Aortic smooth muscle cell (primary cell): Measurements from ENCODE around the gene UTP14C. TPM values are rescaled to one million over a fixed set of nuclear protein-coding genes. Genes with fewer than 3 reads are reported as not detected.

Experiments
- total RNA-seq: library from RNA; depleted of rRNA; stranded (reverse); fragments of >200 nt; gene quantifications from 2 replicates; pipeline ENCODE4 v1.2.3, GENCODE V29; 2014

UTP14C gene, protein sequence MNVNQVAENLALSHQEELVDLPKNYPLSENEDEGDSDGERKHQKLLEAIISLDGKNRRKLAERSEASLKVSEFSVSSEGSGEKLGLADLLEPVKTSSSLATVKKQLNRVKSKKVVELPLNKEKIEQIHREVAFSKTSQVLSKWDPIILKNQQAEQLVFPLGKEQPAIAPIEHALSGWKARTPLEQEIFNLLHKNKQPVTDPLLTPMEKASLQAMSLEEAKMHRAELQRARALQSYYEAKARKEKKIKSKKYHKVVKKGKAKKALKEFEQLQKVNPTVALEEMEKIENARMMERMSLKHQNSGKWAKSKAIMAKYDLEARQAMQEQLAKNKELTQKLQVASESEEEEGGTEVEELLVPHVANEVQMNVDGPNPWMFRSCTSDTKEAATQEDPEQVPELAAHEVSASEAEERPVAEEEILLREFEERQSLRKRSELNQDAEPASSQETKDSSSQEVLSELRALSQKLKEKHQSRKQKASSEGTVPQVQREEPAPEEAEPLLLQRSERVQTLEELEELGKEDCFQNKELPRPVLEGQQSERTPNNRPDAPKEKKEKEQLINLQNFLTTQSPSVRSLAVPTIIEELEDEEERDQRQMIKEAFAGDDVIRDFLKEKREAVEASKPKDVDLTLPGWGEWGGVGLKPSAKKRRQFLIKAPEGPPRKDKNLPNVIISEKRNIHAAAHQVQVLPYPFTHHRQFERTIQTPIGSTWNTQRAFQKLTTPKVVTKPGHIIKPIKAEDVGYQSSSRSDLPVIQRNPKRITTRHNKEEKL
- total RNA-seq, result 15.5 and 16.2 TPM in 2 replicates

DNA sequence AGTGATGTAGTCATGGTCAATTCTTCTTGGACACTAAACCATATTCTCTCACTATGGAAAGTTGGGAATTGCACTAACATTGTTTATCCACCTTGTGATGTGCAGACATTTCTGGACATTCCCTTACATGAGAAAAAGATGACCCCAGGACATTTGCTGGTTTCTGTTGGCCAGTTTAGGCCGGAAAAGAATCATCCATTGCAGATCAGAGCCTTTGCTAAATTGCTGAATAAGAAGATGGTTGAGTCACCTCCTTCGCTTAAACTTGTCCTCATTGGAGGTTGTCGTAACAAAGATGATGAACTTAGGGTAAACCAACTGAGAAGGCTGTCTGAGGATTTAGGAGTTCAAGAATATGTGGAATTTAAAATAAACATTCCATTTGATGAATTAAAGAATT is at the start of gene UTP14C:
Gene UTP14C, plus strand, starts transcription at position 211 of the 400 bp plus-strand sequence. CDS start 4,114 bp downstream, outside the sequence.

DNA sequence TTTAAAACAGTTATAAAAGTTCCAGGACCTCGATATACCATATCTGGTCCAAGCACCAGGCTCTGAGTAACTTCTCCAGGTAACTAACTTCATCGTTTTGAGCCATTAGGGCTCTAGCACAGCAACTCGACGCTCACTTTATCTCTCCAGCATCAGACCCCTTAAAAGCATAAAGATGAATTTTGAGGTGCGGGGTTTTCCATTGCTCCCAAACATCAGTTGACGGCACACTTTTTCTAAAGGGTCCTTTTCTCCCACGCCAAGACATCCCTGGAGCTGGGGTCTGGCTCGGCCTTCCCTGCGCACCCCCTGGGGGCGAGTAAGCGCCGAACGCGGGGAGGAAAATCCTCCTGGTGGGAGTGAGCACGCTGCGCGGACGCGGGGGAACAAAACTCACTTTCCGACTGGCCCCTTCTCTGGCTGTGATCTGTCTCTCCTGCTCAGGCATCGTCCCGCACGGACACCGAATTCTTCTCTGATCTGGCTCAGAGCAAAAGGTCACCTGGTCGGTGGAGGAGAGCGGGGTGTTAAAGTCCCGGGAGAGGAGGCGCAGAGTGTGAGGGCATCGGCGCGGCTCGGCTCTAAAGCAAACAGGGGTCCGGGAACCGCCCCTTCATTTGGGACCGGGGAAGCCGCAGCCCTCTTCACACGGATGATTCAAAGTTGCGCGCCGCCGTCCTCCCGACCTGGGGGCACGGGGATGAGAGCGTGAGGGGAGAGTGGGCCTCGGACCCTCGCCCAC is 13.4 kb upstream of the UTP14C start, which contains the start of gene ATP7B:
Gene ATP7B, minus strand, starts transcription at position 561 of the 742 bp plus-strand sequence. Its CDS starts 113 bp downstream, at position 448.

DNA sequence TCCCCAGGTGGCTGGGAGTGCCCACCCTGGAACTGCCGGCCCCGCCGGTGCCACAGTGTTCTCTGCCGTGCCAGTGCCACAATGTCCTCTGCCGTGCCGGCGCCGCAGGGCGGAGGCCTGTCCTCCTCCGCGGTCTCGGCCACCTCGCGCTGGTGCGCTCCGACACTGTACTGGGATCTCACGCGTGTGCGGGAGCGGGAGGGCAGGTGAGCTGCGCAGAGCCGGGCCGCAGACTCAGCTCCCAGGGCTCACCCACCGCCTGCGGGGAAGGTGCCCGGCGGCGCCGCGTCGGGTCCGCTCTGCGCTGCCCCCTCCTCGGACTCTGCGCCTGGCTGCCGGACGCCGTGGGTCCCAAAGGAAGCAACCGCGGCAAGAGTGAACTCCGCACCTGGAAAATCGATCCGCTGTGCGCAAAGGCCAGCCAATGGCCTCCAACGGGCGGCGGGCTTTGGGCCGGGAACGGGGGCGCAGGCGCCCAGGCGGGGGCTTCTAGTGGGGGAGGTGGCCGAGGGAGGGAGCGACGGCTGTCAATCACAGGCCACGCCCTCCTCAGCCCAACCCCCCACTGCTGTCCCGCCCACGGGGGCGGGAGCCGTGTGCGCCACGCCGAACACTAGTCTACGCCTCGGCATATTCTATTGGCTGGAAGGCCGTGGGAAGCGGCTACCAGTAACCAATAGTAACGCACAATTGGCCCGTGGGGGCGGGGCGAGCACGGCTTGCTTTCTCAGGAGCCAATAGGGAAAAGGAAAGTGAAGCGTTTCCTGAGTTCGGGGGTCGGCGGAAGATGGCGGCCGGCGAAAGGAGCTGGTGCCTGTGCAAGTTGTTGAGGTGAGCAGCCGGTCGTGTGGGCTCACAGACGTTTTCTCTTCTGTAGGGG is 12.6 kb upstream of the UTP14C start, which contains the start of gene ALG11:
Gene ALG11, plus strand, starts transcription at position 767 of the 880 bp plus-strand sequence. Its CDS starts 21 bp downstream, at position 788.

Other genes with a start within 250 kb of the UTP14C start
- gene DHRS12, start 220.5 kb upstream of the UTP14C start, total RNA-seq, result 2.7 and 3.4 TPM in 2 replicates
- not detected in 2 replicates for gene TMEM272, start 179.5 kb upstream of the UTP14C start, total RNA-seq
- not detected in 2 replicates for gene CCDC70, start 162.7 kb upstream of the UTP14C start, total RNA-seq
- 1.3 and 1.9 TPM in 2 replicates for gene ATP7B, start 13.2 kb upstream of the UTP14C start, total RNA-seq
- gene ALG11, start 12.3 kb upstream of the UTP14C start, total RNA-seq, result 18.4 and 18.8 TPM in 2 replicates
- gene NEK5, start 104.4 kb downstream of the UTP14C start, total RNA-seq, result 0.13 and 0.25 TPM in 2 replicates
- gene NEK3, start 134.9 kb downstream of the UTP14C start, total RNA-seq, result 12.6 and 14.8 TPM in 2 replicates